ENCODE data around the gene FLNB. TPM values are rescaled to one million over a fixed set of nuclear protein-coding genes. Genes with fewer than 3 reads are reported as not detected.

The FLNB gene
- total RNA-seq, 1 experiment from 2014 or later: 147 TPM

GRCh38 chr3:58206406-58207011, 198.3 kb downstream of the FLNB start:
- Mint-ChIP-seq H3K4me1 (ENCODE audit: low read depth, unreplicated experiment) (no peaks in the 10 kb centered on the region), H3K27ac (ENCODE audit: unreplicated experiment) (no peak overlapping the region), H3K36me3 (ENCODE audit: insufficient read depth, unreplicated experiment) (no peaks in the 10 kb centered on the region), H3K4me3 (ENCODE audit: low read depth, unreplicated experiment) (no peak overlapping the region), H3K9me3 (ENCODE audit: low read depth, unreplicated experiment) (peaks cover 3% of the 10 kb centered on the region), H3K27me3 (ENCODE audit: unreplicated experiment) (peaks cover 17% of the 10 kb centered on the region)
- DNase-seq: peak; percentile 8
- intact Hi-C loops (cut with micrococcal nuclease; ENCODE audit: unreplicated experiment): no loop called here
- BruUV-seq (replicated peaks): no TSS peak
- no peak for TF ChIP-seq CTCF (IDR thresholded peaks at IDR 0.05; ENCODE audit: unreplicated experiment)
- CTCF ChIA-PET: no interaction called here

DNA sequence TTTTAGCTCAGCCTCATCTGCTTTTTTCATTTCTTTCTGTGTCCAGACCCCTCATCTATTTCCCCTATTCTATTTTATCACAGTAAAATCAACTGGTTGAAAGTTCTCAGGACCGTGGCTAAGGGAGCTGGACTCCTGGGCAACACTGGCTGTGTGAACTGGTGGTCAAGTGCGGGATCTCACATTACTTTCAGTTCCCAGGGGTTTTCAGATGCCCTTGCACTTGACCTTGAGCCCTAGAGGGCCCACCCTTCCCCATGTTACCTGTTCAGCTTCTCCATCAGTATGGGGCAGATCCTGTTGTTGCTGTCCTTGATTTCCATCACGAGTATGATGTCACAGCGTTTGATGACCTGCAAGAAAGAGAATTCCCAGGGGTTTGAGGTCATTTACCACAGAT, 199.7 kb downstream of the FLNB start:
- Mint-ChIP-seq H3K27me3 (ENCODE audit: unreplicated experiment) (peaks cover 17% of the 10 kb centered on the region), H3K9me3 (ENCODE audit: low read depth, unreplicated experiment) (peaks cover 3% of the 10 kb centered on the region), H3K36me3 (ENCODE audit: insufficient read depth, unreplicated experiment) (no peaks in the 10 kb centered on the region), H3K27ac (ENCODE audit: unreplicated experiment) (no peak overlapping the region), H3K4me1 (ENCODE audit: low read depth, unreplicated experiment) (no peaks in the 10 kb centered on the region), H3K4me3 (ENCODE audit: low read depth, unreplicated experiment) (no peak overlapping the region)
- CTCF ChIA-PET: no interaction called here
- intact Hi-C loops (cut with micrococcal nuclease; ENCODE audit: unreplicated experiment): no loop called here
- TF ChIP-seq CTCF (IDR thresholded peaks at IDR 0.05; ENCODE audit: unreplicated experiment): no peak
- BruUV-seq (replicated peaks): no TSS peak
- DNase-seq: no peak

GRCh38 chr3:58209933-58210332, 201.7 kb downstream of the FLNB start:
- no peak overlapping the region for H3K4me3 Mint-ChIP-seq (ENCODE audit: low read depth, unreplicated experiment)
- no peak overlapping the region for H3K27ac Mint-ChIP-seq (ENCODE audit: unreplicated experiment)
- CTCF ChIA-PET: no interaction called here
- no peaks in the 10 kb centered on the region for H3K36me3 Mint-ChIP-seq (ENCODE audit: insufficient read depth, unreplicated experiment)
- H3K27me3 Mint-ChIP-seq (ENCODE audit: unreplicated experiment): peaks cover 29% of the 10 kb centered on the region
- TF ChIP-seq CTCF (IDR thresholded peaks at IDR 0.05; ENCODE audit: unreplicated experiment): no peak
- H3K4me1 Mint-ChIP-seq (ENCODE audit: low read depth, unreplicated experiment): peaks cover 2% of the 10 kb centered on the region
- intact Hi-C loops (cut with micrococcal nuclease; ENCODE audit: unreplicated experiment): no loop called here
- no TSS peak for BruUV-seq (replicated peaks)
- no peaks in the 10 kb centered on the region for H3K9me3 Mint-ChIP-seq (ENCODE audit: low read depth, unreplicated experiment)
- no peak for DNase-seq

- BruUV-seq (replicated peaks): no TSS peak
- Mint-ChIP-seq H3K36me3 (ENCODE audit: insufficient read depth, unreplicated experiment) (no peaks in the 10 kb centered on the region), H3K9me3 (ENCODE audit: low read depth, unreplicated experiment) (no peaks in the 10 kb centered on the region), H3K27ac (ENCODE audit: unreplicated experiment) (no peak within 1 kb of the TSS), H3K4me3 (ENCODE audit: low read depth, unreplicated experiment) (no peak within 1 kb of the TSS), H3K27me3 (ENCODE audit: unreplicated experiment) (peaks cover 37% of the 10 kb centered on the region), H3K4me1 (ENCODE audit: low read depth, unreplicated experiment) (peaks cover 7% of the 10 kb centered on the region)
- intact Hi-C loops (cut with micrococcal nuclease; ENCODE audit: unreplicated experiment): no loop called here
- TF ChIP-seq CTCF (IDR thresholded peaks at IDR 0.05; ENCODE audit: unreplicated experiment): no peak
- DNase-seq: no peak
- CTCF ChIA-PET: interaction anchor here (0.5 kb wide), 1 partner anchor 589 kb away, joined by 3 read pairs; no protein-coding TSS in a partner anchor
These were observed 202.7 kb downstream of the FLNB start, which contains the start of gene DNASE1L3 for GRCh38 chr3:58210761-58211460. Gene DNASE1L3, minus strand, starts transcription at chr3:58210972. Its CDS starts 66 bp downstream, at chr3:58210906.

All from Calu3 (cell line).